GM19035 (cell line): ENCODE measurements around the gene CFAP77.

Experiments
- ATAC-seq: cut with Tn5 transposase; IDR thresholded peaks from one replicate; pipeline ENCODE4 v1.9.1; 2021; ENCODE audit not compliant: unreplicated experiment

Gene CFAP77

DNA sequence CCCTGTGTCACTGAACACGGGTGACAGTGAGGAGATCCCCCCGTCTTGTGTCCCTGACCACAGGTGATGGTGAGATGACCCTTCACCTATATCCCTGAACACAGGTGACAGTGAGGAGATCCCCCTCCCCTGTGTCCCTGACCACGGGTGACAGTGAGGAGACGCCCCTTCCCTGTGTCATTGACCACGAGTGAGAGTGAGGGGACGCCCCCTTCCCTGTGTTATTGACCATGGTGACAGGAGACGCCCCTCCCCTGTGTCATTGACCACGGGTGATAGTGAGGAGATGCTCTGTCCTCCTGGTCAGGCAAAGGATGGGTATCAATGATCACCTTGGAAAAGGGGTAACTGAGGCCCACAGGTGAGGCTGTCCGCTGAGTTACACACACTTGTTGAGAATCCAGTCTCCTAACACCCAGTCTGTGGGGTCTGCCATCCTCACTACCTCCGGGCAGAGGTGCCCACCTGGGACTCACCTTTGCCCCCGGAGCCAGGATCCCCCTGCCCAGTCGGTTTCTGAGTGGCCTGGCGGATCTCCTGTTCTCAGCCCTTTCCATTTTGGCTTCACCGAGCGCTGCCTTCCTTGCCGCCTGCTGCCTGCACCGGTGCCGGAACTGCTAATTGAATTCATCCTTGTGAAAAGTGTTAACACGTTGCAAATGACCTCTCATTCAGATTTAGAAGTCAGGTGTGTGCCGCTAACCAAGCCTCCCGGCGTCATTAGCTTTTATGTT is 104.2 kb downstream of the CFAP77 start:
- no peak for ATAC-seq

DNA sequence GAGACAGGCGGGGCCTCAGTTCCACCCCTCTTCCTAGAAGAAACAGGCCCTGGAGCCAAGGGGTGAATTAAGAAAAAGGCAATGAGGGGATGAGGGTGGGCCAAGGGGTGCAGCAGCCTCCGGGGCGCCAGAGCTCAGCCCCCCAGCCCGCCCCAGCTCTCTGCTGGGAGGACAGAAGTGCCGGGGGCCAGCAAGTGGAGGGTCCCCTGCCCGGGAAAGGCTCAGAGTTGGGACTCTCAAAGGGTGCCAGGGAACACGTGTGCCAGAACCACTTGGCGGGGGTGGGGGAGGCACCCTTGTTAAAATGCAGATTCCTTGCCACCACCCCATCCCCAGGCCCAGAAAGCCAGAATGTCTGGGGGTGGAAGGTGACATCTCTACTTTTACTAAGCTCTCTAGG is 104.8 kb downstream of the CFAP77 start:
- ATAC-seq = no peak

DNA sequence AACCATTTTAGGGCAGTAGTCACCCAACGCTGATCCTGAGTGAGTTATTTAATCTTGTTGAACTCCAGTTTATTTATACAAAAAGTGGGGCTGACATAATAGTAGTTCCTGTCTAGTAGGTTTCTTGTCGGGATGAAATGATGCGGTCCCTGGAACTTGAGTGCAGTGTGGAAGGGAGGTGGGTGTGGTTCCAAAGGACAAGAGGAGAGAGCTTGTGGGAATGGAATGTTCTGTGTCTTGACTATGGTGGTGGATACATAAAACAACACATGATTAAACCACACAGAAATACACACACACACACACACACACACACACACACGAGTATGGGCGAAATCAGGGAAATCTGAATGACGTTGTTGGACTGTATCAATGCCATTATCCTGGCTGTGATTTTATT is 106.3 kb downstream of the CFAP77 start:
- no peak for ATAC-seq

DNA sequence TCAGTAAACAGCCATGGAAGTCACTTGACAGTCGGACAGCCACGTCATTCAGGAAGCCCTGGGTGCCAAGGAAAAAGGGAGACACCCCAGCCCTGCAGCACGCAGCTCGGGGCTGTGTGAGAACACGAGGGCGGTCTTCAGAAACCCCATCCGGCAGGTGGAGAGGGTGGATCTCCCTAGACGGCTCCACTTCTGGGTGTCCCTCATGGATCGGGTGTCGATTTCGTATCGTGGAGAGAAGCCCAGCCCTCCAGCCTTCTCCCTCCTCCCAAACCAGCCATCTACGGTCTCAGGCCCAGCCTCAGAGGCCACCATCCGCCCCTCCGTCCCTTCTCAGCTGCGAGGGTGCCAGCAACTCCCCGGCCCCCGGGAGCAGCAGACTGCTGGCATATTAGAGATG is 106.9 kb downstream of the CFAP77 start:
- no peak for ATAC-seq

DNA sequence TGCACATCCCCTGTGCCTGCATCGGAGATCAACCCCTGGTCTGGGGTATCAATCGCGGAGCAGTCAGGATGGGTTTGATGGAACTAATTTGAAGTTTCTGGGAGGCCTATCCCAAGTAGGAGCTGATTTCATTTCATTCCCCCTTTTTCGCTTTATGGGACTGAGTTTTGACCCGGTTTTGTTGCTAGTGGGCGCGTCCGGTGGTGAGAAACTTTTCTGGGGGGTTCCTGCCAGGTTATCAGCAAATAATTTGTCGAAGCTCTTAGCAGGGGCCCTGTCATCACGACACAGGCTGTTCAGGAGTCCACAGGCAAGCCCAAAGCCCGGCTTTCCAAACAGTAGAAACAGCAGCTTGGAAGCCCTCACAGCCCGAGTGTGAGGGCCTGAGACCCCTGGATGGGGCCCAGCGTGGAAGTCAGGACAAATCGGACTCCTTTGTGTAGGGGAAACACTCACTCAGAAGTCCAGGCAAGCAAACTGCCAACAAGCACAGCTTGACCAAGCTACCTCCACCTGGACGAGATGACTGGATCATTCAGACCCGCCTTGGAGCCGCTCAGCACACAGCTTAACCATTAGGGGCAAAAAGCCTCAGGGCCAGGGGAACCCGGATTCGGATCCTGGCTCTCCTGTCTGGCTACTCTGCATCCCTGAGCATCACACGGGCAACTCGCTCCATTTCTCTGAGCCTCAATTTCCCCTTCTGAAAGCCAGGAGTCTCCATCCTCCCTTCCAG is 108.0 kb downstream of the CFAP77 start:
- no peak for ATAC-seq

DNA sequence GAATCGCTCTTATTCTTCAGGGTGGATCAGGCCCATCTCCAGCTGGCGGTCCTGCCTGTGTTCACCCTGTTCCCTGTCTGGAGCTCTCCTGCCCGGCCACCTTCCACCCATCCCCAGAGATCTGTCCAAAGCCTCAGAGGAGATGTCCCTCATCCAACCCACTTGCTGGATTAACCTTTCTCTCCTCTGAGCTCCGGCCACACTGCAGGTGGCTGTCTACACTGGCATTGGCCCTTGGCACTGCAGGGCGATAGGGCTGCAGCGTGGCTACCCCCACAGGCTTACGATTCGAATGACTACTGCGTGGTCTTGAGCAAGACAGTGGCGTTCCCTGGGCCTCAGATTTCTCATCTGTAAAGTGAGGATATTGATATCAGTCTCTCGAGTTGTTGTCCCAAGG is 108.6 kb downstream of the CFAP77 start:
- ATAC-seq = no peak

DNA sequence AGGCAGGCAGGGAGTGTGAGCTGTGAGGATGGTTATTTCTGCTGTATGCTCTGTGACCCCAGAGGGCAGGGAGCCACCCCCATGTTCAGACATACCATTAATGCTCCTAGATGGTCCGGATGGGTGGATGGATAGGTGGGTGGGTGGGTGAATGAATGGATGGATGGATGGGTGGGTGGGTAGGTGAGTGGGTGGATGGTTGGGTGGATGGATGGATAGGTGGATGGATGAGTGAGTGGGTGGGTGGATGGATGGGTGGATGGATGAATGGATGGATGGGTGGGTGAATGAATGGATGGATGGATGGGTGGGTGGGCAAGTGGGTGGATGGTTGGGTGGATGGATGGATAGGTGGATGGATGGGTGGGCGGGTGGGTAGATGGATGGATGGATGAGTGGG is 109.0 kb downstream of the CFAP77 start:
- ATAC-seq = no peak

DNA sequence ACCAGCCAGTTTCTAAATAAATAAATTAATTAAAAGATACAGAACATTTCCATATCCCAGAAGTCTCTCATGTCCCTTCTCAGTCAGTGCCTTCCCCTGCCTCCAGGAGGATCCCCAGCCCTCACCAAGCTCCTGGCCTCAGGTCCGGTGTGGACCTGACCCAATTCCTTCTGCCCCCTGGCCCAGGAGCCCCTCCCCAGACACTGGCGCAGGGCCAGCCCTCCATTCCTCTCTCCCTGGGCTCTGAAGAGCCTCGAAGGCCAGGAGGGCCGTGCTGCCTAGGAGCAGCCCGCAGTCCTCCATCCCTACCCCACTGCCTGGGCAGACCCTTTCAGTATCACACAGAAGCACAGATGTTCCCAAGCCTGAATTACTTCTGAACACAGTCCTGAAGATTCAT is 110.6 kb downstream of the CFAP77 start:
- ATAC-seq = no peak

DNA sequence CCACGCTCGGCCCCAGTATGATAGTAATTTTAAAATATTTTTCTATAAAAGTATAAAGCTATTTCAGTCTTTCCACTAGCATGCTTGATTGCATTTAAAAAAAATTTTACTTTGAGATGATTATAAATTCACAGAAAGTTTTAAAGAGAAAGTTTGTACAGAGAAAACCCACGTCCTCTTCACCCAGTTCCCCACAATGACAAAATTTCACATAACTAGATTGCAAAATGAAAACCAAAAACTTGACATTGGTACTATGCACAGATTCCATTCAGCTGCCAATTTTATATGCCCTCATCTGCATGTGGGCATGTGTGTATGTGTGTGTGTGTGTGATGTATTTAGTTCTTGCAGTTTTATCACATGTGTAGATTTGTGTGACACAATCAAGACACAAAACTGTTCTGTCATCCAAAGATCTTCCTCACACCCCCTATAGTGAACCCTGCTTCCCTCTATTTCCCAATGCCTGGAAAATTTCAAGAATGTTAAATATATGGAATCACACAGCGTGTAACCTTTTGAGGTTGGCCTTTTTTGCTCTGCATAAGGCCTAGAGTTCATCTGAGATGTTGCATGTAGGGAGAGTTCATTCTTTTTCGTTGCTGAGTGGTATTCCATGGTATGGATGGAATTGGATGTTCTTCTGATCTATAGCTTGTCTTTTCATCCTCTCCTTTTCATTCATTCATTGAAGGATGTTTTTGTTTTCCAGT is 115.5 kb downstream of the CFAP77 start:
- ATAC-seq = no peak

DNA sequence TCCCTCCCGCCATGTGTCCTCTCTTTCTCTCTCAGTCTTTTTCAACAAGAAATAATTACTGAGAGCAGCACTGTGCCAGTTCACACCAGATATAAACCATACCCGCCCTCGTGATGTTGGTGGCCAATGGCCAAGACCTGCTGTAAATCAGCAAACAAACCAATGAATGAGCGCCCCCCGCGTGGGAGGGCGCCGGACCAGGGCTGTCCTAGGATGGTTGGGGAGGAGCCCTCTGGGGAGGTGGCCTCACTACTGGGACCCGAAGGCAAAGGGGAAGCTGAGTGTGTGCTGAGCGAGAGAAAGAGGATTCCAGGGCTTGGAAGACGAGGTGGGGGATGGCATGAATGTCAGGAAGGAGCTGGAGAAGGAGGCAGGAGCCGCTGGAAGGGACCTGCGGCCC is 121.2 kb downstream of the CFAP77 start:
- no peak for ATAC-seq

DNA sequence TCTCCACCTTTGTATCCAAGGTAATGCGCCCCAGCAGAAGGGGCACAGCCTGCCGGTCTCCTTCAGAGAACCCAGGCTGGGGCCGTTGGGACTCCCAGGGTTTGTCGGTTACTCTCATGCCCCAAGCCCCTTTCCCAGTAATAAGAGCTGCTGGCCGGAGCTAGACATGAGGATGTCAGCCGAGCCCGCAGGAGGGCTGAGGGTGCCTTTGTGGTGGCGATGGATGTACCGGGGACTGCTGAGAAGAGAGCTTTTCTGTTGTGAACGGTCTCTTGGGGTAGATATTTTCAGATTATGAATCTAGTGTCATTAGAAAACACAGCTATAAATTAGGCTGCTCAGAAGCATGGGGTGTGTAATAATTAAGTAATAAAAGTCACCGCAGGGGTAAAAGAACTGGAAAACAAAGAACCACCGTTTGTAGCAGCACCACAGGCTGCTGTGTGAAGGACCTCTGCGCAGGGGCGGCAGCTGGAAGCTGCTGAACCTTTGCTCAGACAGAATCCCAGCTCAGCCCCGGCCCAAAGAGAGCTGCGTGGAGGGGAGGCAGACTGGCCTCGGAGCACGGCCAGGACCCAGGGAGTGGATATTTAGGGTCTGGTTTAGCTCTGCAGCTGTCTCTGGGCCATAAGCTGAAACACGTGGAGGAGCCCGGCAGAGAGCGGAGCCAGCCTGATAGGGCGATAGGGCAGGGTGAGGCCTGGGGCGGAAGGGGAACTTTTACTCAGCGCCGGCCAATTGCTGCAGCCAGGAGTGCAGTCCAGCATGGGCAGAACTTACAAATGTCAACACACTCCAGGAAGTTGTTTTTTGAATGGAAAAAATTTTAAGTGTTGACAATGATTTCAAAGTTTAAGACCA is 121.9 kb downstream of the CFAP77 start:
- no peak for ATAC-seq

DNA sequence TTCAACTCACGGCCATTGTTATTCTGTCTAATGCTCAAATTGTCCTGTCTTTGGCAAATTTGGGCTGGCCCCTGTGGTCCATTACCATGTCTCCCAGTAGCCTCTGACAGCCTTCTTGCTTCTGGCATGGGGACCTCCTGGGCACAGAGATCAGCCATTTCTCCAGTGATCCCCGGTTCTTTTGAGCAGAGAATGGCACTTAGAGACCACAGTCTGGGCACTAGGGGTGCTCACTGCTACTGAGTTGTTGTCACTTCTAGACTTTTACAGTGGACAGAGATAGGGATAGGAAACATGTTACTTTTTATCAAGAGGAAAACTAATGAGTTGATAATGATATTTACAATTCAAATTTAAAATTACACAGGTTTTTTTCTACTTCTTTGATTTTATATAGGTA is 124.8 kb downstream of the CFAP77 start:
- ATAC-seq = no peak

DNA sequence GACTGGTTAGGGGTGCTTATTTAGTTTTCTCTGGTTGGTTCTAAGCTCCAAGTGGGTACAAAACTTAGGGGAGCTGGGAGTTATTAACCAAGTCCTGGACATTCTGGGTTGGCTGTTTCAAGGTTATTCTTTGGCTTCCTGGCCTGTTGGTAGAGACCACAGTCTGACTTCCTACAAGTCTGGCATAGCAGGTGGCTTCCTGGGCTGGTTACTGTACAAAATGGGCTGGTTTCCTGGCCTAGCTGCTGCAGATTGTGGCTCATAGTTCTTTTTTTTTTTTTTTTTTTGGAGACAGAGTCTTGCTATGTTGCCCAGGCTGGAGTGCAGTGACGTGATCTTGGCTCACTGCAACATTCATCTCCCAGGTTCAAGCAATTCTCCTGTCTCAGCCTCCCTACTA is 126.1 kb downstream of the CFAP77 start:
- ATAC-seq = no peak

DNA sequence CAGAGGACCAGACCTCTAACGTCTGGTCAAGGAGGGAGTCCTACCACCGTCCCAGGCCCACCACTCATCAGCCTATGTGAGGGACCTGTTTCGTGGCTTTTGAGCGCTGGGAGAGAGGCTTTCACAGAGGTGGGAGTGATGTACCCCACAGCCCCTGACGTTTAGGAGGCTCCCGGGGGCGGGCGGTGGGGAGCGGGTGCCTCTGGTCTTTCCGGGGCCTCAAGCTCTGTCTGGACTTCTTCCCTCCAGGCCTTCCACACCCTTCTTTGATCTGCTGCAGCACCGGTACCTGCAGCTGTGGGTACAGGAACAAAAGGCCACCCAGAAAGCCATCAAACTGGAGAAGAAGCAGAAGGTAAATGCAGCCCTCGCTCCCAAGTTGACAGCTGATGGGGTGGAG is 127.3 kb downstream of the CFAP77 start:
- ATAC-seq = no peak

DNA sequence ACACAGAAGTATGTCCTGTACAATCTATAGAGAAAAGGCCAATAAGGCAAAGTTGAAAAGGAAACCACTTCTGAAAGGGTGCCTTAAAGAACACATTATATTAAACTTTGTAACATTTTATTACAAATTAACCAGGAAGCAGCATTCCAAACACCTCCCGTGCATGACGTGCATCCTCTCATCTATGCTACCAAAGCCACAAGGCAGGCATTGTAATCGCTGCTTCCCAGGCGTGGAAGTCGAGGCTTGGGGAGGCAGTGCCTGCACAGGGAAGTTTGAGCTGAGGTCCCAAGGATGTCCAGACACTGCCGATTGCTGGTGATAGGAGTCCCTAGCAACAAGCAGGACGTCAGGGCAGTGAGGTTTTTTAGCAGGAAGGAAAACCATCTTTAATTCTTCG is 128.1 kb downstream of the CFAP77 start:
- ATAC-seq = no peak

DNA sequence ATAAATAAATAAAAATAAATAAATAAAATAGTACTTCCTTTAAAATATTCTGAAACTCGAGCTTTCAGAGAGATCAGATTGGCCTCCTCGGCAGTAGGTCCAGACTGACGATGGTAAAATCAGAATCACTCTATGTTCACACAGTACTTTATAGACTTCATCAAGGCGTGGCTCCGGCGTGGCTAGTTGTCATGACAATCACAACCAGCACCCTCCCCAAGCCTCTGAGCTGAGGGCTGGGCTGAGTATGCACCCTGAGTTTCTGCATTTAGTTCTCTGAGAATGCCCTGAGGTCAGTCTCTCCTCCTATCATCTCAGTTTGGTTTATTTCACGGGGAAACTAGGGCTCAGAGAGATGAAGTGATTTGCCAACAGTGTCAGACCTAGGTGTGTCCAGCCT is 129.1 kb downstream of the CFAP77 start:
- no peak for ATAC-seq

DNA sequence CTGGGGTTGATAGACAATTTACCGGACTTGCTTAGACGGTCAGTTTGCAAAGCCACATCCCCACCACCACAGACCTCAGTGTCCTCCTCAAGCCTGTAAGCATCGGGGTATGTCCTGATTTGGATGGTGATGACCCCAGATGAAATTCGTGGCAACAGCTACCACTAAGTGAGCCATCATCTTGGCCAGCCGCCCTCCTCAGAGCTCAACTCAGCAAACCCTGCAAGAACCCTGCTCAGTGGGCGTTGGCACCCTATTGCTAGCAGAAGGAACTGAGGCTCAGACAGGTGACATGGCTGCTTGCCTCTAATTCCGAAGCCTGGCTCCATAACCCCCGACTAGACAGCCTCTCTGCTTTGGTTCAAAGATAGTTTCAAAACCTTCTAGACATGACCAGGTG is 131.0 kb downstream of the CFAP77 start:
- no peak for ATAC-seq

DNA sequence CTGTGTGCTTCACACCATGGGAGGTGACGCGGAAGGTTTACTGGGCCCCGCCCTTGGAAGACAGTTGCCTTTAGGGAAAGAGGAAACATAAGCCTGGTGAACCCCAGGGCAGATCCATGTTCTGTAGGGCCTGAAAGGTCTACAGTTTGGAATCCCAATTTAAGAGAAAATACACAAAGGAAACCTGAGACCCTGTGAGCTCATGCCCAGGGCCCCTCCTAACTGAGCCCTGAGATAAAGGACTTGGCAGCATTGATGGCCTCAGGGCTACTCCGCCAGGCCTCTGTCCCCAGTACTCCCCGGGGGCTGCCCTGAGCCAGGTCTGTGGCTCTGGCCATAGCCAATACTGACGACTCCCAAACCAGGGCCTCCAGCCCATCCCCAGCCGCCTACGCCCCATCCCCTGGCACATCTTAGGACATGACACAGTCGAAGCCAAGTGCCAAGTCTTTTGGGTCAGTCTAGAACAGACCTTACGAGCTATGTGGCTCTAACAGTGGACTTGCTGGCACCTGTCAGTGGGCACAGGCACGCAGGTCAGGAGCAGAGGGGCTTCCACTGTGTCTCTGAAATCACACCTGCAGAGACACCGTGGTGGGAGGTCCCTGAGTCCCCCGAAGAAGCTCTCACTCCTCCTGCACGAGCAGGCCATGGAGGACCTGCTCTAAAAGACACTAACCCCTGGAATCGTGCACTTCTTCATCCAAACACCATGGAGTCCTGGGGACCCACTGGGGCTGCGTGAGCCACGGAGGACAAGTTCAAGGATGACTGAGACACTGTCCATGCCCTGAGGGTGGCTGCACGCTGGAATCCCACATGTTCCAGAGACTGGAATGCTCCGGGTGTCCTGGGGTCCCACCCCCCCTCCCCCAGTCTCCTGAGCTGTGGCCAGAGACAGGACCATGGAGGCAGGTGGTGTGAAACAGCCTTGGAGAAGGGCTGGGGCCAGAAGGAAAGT is 132.1 kb downstream of the CFAP77 start:
- no peak for ATAC-seq

DNA sequence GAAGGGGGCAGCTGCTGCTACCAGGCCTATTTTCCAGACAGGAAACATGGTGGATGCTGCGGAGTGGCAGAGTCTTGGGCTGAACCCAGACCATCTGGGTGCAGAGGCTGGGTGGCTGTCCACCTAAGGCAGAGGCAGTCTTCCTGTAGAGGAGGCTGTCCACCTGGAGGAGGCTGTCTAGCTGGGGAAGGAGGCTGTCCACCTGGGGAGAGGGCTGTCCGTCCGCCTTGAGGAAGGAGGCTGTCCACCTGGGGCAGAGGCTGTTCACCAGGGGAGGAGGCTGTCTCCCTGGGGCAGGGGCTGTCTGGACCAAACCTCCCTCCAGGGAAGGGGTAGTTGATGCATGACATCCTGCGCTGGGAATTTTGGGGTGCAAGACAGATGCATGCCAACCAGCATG is 133.2 kb downstream of the CFAP77 start:
- no peak for ATAC-seq

DNA sequence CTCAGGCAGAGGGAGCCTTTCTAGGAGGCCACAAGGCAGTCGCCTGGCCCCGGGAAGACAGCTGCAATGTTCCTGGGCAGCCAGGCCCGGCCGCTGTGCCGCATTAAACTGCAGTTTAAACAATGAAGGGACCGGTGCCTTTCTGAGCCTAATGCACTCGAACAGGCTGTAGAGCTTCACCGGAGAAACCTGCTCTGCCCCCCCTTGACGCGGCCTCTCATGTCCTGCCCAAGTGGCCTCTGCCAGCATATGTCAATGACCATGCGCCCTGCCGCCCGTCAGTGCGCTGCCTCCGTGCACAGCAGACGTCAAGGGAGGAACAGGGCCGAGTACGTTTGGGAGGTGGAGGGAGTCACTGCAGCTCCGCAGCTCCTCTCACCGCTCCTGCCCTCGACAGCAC is 133.9 kb downstream of the CFAP77 start:
- no peak for ATAC-seq
